GM08714 (cell line): Measurements from ENCODE around the gene SALL1.
A peak's percentile ranks its signal among the peaks of the same experiment; 100 is the strongest.

Experiments used
- H3K4me3 ChIP-seq: fragments of 200-500 bp; sonication (Bioruptor generic); 2 replicates; pipeline ENCODE4 v1.5.1; 2014; ENCODE audit warnings: mild to moderate bottlenecking, low read length, inconsistent platforms
- ZNF274 ChIP-seq: IDR thresholded peaks from 2 replicates; pipeline ENCODE4 v1.6.1; 2012; ENCODE audit warnings: mild to moderate bottlenecking, low read depth, low read length

SALL1 gene

GRCh38 chr16:51151961-51152663, 1.0 kb upstream of the SALL1 start:
- no peak overlapping the region for H3K4me3 ChIP-seq
- no peak for TF ChIP-seq ZNF274

GRCh38 chr16:51151435-51151960, 428 bp upstream of the SALL1 start:
- no peak overlapping the region for H3K4me3 ChIP-seq
- TF ChIP-seq ZNF274, result no peak

GRCh38 chr16:51150165-51150887, 744 bp downstream of the SALL1 start:
- peak overlapping the region; percentile 35; the same call in 1 of the 2 replicates for H3K4me3 ChIP-seq
- TF ChIP-seq ZNF274, result no peak

- H3K4me3 ChIP-seq, result no peak overlapping the region; the same call in 1 of the 2 replicates
- no peak for TF ChIP-seq ZNF274
Observed at GRCh38 chr16:51149721-51150164, 1.3 kb downstream of the SALL1 start.

DNA sequence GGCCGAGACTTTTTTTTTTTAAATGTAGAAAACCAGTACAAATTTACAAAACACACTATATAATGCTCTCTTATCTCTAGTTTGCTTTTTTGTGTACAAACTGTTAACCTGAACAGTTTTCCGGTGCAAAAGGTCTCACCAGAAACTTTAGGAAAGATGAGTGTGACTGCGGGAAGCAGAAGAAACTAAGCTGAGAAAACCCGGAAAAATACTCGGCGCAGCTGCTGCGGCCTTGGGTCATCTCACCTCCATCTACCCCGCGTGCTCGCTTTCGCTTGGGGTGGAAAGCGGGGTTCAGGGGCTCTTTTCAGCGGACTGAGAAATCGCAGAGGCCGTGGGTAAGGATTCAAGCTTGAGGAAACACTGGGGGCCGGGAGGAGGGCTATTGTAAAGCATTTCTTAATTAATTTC, 1.8 kb downstream of the SALL1 start:
- no peak for TF ChIP-seq ZNF274
- H3K4me3 ChIP-seq, result no peak overlapping the region; the same call in 1 of the 2 replicates

- TF ChIP-seq ZNF274, result no peak
Observed at GRCh38 chr16:51148678-51149228, 2.3 kb downstream of the SALL1 start.

DNA sequence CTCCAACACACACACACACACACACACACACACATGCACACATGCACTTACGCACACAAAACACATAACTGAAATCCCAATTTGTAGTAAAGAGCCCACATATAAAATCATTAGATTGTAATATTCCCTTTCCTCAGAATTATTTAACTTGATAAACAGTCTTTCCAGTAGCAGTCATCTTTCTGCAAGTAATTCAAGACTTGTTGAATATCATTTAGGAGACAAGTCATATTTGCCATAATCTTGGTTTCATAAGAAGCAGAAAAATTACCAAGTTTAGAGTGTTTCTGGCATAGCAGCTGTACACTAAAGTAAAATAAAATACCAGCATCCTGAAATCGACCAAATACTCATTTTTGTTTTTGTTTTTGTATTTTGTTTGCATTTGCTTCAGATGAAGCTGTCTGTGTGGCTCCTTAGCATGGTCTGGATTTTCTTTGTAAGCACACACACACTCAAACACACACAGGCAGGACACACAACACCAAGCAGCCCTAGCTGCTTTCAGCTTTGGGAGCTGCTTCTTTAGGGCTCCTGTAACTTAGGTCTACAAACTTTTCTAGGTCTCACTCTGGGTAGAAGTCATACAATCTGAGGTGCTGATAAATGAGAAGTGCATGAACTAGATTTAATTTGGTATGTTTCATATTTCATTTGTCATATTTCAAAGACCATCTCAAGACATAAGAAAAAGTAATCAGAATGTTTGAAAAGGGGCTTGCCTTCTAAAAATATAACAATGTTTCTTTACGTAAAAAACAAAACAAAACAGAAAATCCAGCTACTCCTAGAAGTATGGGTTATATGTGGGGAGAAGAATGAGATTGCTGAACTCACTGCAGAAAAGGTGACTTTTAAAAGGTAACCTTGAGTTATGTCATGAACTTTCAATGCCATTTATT, 3.0 kb downstream of the SALL1 start:
- TF ChIP-seq ZNF274, result no peak
- no peak overlapping the region for H3K4me3 ChIP-seq

More at GRCh38 chr16:51148678-51149228, 2.3 kb downstream of the SALL1 start:
- no peak overlapping the region; the same call in 1 of the 2 replicates for H3K4me3 ChIP-seq

GRCh38 chr16:51146256-51146924, 4.7 kb downstream of the SALL1 start:
- H3K4me3 ChIP-seq, result no peak overlapping the region
- TF ChIP-seq ZNF274, result no peak

- no peak overlapping the region for H3K4me3 ChIP-seq
- no peak for TF ChIP-seq ZNF274
Observed at GRCh38 chr16:51144203-51144602, 6.9 kb downstream of the SALL1 start.

DNA sequence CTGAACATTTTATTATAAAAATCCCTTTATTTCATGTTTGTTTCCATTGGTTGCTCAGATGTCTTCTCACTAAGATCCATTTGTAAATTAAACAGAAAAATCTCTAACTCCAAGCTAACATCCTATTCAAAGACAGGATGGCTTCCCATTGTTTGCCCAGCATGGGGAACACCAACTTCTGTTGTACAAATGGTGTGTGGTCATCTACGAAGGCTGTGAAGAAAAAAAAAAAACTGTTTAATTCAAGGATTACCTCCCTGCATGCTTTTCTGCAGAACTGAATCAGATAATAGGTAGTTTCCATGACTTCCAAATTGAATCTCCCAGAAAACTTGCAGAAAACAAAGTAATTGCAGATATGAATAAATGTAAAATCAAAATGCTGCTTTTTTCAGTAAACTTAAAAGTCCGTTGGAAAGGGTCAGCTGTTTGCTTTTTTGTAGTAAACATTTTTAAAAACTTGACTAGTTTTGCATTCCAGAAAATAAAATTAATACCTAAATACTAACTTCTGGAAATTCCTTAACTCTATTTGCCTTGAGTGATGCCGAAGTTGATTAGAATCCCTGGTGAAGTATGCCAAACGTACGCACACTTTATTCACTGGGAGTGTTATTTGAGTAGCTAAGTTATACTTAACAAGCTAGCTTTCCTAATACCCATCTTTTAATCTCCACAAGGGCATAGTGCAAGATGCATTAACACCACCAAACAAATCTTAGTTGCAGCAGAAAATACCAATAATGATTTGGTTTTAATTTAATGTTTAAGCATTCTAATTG, 7.7 kb downstream of the SALL1 start:
- H3K4me3 ChIP-seq, result no peak overlapping the region
- TF ChIP-seq ZNF274, result no peak

DNA sequence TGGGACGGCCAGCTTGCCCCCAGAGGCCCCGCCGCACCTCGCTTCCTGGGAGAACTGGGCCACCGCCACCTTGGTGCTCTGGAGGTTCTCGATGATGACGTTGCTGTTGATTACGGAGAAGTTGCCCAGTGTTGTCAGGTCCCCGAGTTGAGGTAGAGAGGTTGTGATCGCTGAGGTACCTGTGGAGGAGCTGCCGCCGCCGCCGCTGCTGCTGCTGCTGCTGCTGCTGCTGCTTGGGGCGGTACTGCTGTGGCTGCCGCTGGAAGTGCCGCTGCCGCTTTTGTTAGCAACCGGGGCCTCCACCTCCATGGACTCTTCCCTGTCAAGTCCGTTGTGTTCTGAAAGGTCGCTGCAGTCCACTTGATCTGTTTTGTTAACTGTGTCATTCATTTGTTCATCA, 9.5 kb downstream of the SALL1 start:
- H3K4me3 ChIP-seq, result no peak overlapping the region
- TF ChIP-seq ZNF274, result no peak

GRCh38 chr16:51141106-51141505, 10.0 kb downstream of the SALL1 start:
- TF ChIP-seq ZNF274, result no peak
- H3K4me3 ChIP-seq, result no peak overlapping the region
